ENCODE data around the gene ARHGAP19.

ARHGAP19 gene

GRCh38 chr10:97178074-97178473, 114.4 kb downstream of the ARHGAP19 start:
- TF ChIP-seq, protein P1, sequence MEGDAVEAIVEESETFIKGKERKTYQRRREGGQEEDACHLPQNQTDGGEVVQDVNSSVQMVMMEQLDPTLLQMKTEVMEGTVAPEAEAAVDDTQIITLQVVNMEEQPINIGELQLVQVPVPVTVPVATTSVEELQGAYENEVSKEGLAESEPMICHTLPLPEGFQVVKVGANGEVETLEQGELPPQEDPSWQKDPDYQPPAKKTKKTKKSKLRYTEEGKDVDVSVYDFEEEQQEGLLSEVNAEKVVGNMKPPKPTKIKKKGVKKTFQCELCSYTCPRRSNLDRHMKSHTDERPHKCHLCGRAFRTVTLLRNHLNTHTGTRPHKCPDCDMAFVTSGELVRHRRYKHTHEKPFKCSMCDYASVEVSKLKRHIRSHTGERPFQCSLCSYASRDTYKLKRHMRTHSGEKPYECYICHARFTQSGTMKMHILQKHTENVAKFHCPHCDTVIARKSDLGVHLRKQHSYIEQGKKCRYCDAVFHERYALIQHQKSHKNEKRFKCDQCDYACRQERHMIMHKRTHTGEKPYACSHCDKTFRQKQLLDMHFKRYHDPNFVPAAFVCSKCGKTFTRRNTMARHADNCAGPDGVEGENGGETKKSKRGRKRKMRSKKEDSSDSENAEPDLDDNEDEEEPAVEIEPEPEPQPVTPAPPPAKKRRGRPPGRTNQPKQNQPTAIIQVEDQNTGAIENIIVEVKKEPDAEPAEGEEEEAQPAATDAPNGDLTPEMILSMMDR (IDR thresholded peaks at IDR 0.05): no peak
- H3K4me2 ChIP-seq (ENCODE audit: low read length): no peak overlapping the region
- no peaks in the 10 kb centered on the region for H3K27me3 ChIP-seq (ENCODE audit: control insufficient read depth, insufficient read depth, low read length)
- H3K36me3 ChIP-seq (ENCODE audit: control insufficient read depth, insufficient read depth, low read length): no peaks in the 10 kb centered on the region
- no peak overlapping the region for H3K27ac ChIP-seq
- H3K4me3 ChIP-seq (ENCODE audit: low read depth, low read length): no peak overlapping the region
- no peaks in the 10 kb centered on the region for H3K79me2 ChIP-seq
- no peak overlapping the region for H3K9ac ChIP-seq
- no peaks in the 10 kb centered on the region for H3K4me1 ChIP-seq
- no peak overlapping the region for H2AFZ ChIP-seq
- no peaks in the 10 kb centered on the region for H3K9me3 ChIP-seq (ENCODE audit: control insufficient read depth, low read length)

DNA sequence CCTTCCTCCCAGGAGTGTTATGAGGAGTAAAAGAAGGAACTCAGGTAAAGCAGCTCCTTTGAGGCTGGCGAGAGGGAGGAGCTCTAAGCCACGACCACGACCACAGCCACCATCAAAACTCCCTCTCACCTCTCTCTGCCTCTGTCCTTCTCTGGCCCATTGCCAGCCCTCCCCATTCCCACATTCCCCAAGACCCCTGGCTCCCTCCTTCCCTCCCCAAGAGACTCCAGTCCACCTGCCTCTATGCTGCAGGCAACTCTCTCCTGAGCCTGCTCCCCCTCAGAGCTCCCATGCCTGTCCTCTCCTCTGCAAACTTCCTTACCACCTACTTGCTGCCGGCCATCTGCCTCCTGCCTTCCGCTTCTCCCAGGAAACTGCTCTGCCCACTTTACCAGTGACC, 116.2 kb downstream of the ARHGAP19 start:
- H2AFZ ChIP-seq: no peak overlapping the region
- no peaks in the 10 kb centered on the region for H3K36me3 ChIP-seq (ENCODE audit: control insufficient read depth, insufficient read depth, low read length)
- H3K4me2 ChIP-seq (ENCODE audit: low read length): no peak overlapping the region
- H3K27ac ChIP-seq: no peak overlapping the region
- no peaks in the 10 kb centered on the region for H3K79me2 ChIP-seq
- H3K27me3 ChIP-seq (ENCODE audit: control insufficient read depth, insufficient read depth, low read length): no peaks in the 10 kb centered on the region
- H3K4me3 ChIP-seq (ENCODE audit: low read depth, low read length): no peak overlapping the region
- TF ChIP-seq, protein P1 (IDR thresholded peaks at IDR 0.05): no peak
- no peak overlapping the region for H3K9ac ChIP-seq
- H3K9me3 ChIP-seq (ENCODE audit: control insufficient read depth, low read length): no peaks in the 10 kb centered on the region
- no peaks in the 10 kb centered on the region for H3K4me1 ChIP-seq

GRCh38 chr10:97175586-97175985, 116.9 kb downstream of the ARHGAP19 start:
- H3K36me3 ChIP-seq (ENCODE audit: control insufficient read depth, insufficient read depth, low read length): no peaks in the 10 kb centered on the region
- TF ChIP-seq, protein P1 (IDR thresholded peaks at IDR 0.05): no peak
- H3K4me2 ChIP-seq (ENCODE audit: low read length): no peak overlapping the region
- no peaks in the 10 kb centered on the region for H3K79me2 ChIP-seq
- H3K9me3 ChIP-seq (ENCODE audit: control insufficient read depth, low read length): no peaks in the 10 kb centered on the region
- no peaks in the 10 kb centered on the region for H3K27me3 ChIP-seq (ENCODE audit: control insufficient read depth, insufficient read depth, low read length)
- no peak overlapping the region for H3K9ac ChIP-seq
- H2AFZ ChIP-seq: no peak overlapping the region
- no peaks in the 10 kb centered on the region for H3K4me1 ChIP-seq
- no peak overlapping the region for H3K4me3 ChIP-seq (ENCODE audit: low read depth, low read length)
- H3K27ac ChIP-seq: no peak overlapping the region

DNA sequence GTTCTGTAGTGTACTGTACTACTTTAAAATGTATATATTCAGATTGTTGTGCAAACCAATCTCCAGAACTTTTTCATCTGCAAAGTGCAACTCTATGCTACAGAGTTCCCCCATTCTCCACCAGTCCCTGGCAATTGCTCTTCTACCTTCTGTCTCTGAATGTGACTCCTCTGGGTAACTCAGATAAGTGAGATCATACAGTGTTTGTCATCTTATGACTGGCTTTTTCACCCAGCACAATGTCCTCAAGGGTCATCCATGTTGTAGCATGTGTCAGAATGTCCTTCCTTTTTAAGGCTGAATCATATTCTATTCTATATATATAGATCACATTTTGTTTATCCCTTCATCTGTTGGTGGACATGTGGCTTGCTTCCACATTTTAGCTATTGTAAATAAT, 117.5 kb downstream of the ARHGAP19 start:
- no peak overlapping the region for H3K9ac ChIP-seq
- H3K27me3 ChIP-seq (ENCODE audit: control insufficient read depth, insufficient read depth, low read length): no peaks in the 10 kb centered on the region
- no peaks in the 10 kb centered on the region for H3K79me2 ChIP-seq
- no peak overlapping the region for H3K27ac ChIP-seq
- TF ChIP-seq, protein P1 (IDR thresholded peaks at IDR 0.05): no peak
- H3K4me2 ChIP-seq (ENCODE audit: low read length): no peak overlapping the region
- H3K4me1 ChIP-seq: no peaks in the 10 kb centered on the region
- H2AFZ ChIP-seq: no peak overlapping the region
- no peaks in the 10 kb centered on the region for H3K9me3 ChIP-seq (ENCODE audit: control insufficient read depth, low read length)
- H3K4me3 ChIP-seq (ENCODE audit: low read depth, low read length): no peak overlapping the region
- no peaks in the 10 kb centered on the region for H3K36me3 ChIP-seq (ENCODE audit: control insufficient read depth, insufficient read depth, low read length)

DNA sequence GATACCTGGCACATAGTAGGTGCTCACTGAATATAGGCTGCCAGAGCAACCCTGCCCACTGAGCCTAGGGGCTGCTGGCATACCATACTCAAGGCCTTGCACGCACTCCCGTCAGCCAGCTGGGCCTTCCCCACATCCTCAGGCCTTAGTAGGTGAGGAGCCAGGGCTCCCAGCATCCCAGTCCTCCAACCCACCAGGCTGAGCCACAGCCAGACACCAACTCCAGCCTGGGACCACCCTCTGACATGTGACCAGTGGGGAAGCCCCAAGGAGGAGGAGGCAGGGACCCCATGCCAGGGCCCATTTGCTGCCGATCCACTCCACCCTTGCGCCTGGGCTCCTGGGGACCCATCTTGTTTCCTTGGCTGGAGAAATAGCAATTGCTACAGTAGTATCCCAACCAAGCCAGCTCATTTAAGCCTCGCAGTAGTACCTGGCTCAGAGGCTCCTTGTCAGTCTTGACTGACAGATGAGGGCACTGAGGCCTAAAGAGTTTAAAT, 118.1 kb downstream of the ARHGAP19 start:
- Histone ChIP-seq H3K4me2 (ENCODE audit: low read length) (no peak overlapping the region), H3K4me3 (ENCODE audit: low read depth, low read length) (no peak overlapping the region), H2AFZ (no peak overlapping the region), H3K27ac (no peak overlapping the region), H3K9me3 (ENCODE audit: control insufficient read depth, low read length) (no peaks in the 10 kb centered on the region), H3K9ac (no peak overlapping the region), H3K36me3 (ENCODE audit: control insufficient read depth, insufficient read depth, low read length) (no peaks in the 10 kb centered on the region), H3K4me1 (no peaks in the 10 kb centered on the region), H3K27me3 (ENCODE audit: control insufficient read depth, insufficient read depth, low read length) (no peaks in the 10 kb centered on the region), H3K79me2 (no peaks in the 10 kb centered on the region)
- TF ChIP-seq, protein P1 (IDR thresholded peaks at IDR 0.05): no peak

Data from parathyroid adenoma (tissue), 2 donors.